ENCODE measurements around the gene BMF. TPM values are rescaled to one million over a fixed set of nuclear protein-coding genes. Genes with fewer than 3 reads are reported as not detected.

Gene BMF
- total RNA-seq, 2 donors from 2014 or later: 13.1 to 32.5 TPM

GRCh38 chr15:40105517-40106202 lies 3.0 kb downstream of the BMF start:
- DNase-seq (ENCODE audit: low spot score) (no peak), ATAC-seq (ENCODE audit: insufficient number of reproducible peaks, low FRiP score, low read depth) (no peak)
- H3K27me3 ChIP-seq (replicated peaks; ENCODE audit: insufficient read depth): no peaks in the 10 kb centered on the region
- H3K9me3 ChIP-seq: no peaks in the 10 kb centered on the region
- H3K4me3 ChIP-seq: peak overlapping the region; percentile 44
- peak overlapping the region; percentile 72 to 95 for H3K27ac ChIP-seq
- no peaks in the 10 kb centered on the region for H3K36me3 ChIP-seq
- H3K4me1 ChIP-seq (ENCODE audit: control insufficient read depth in 1 of 2, low read depth in 2 of 2): peaks cover 55 to 81% of the 10 kb centered on the region in 2 donors
- no peak for TF ChIP-seq CTCF (IDR thresholded peaks at IDR 0.05)

- DNase-seq (ENCODE audit: low spot score) (peak; percentile 51), ATAC-seq (ENCODE audit: insufficient number of reproducible peaks, low FRiP score, low read depth) (peak; percentile 41)
These were observed 3.7 kb downstream of the BMF start for GRCh38 chr15:40104865-40105516.

GRCh38 chr15:40104296-40104864 lies 4.3 kb downstream of the BMF start:
- Histone ChIP-seq H3K27me3 (replicated peaks; ENCODE audit: insufficient read depth) (no peaks in the 10 kb centered on the region), H3K36me3 (no peaks in the 10 kb centered on the region), H3K4me1 (ENCODE audit: control insufficient read depth in 1 of 2, low read depth in 2 of 2) (peaks cover 67 to 90% of the 10 kb centered on the region in 2 donors), H3K9me3 (no peaks in the 10 kb centered on the region), H3K4me3 (peak overlapping the region; percentile 44), H3K27ac (peak overlapping the region; percentile 88 to 95)
- DNase-seq (ENCODE audit: low spot score) (no peak), ATAC-seq (ENCODE audit: insufficient number of reproducible peaks, low FRiP score, low read depth) (no peak)
- no peak for TF ChIP-seq CTCF (IDR thresholded peaks at IDR 0.05)

More at GRCh38 chr15:40104865-40105516, 3.7 kb downstream of the BMF start:
- H3K4me1 ChIP-seq (ENCODE audit: control insufficient read depth in 1 of 2, low read depth in 2 of 2): peaks cover 62 to 88% of the 10 kb centered on the region in 2 donors
- no peaks in the 10 kb centered on the region for H3K36me3 ChIP-seq
- peak; percentile 99 for TF ChIP-seq CTCF (IDR thresholded peaks at IDR 0.05)
- no peaks in the 10 kb centered on the region for H3K9me3 ChIP-seq
- peak overlapping the region; percentile 44 for H3K4me3 ChIP-seq
- H3K27me3 ChIP-seq (replicated peaks; ENCODE audit: insufficient read depth): no peaks in the 10 kb centered on the region
- peak overlapping the region; percentile 88 to 95 for H3K27ac ChIP-seq

- no peaks in the 10 kb centered on the region for H3K36me3 ChIP-seq
- ATAC-seq (ENCODE audit: insufficient number of reproducible peaks, low FRiP score, low read depth) (no peak), DNase-seq (ENCODE audit: low spot score) (no peak)
- peaks cover 72 to 91% of the 10 kb centered on the region in 2 donors for H3K4me1 ChIP-seq (ENCODE audit: control insufficient read depth in 1 of 2, low read depth in 2 of 2)
- H3K9me3 ChIP-seq: no peaks in the 10 kb centered on the region
- peak overlapping the region; percentile 44 for H3K4me3 ChIP-seq
- H3K27ac ChIP-seq: peak overlapping the region; percentile 88 to 95
- H3K27me3 ChIP-seq (replicated peaks; ENCODE audit: insufficient read depth): no peaks in the 10 kb centered on the region
- TF ChIP-seq CTCF (IDR thresholded peaks at IDR 0.05): no peak
These were observed 4.8 kb downstream of the BMF start for GRCh38 chr15:40103864-40104271.

Data from thoracic aorta (tissue), 2 donors.